CD1c-positive myeloid dendritic cell (primary cell): ENCODE data around the gene TMTC2.
"Not testable (repeated sequence)": the region's sequence is repeated elsewhere in the genome, so short reads cannot be mapped to it uniquely, and the experiment has no call there.

Experiments used
- DNase-seq: peaks from one replicate; pipeline ENCODE4 v3.0.0-alpha.2; 2016; ENCODE audit errors: extremely low spot score

Gene TMTC2

DNA sequence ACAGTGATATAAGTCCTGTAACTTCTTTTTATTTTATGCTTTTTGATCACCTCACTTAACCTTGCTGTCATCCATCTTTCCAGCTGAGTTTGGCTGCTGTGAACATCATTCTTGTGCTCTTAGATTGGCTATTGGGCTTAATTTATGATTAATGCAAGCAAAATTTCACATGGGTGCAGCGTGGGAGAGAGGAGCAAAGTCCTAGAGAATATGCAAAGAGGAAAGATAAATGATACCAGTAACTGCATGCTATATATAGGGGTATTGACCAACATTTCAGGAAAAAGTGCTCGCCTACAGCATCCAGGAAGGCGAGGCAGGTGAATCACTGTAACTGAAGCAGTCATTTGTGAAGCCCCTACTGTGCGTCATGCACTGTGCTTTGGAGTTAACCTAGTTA lies 153.1 kb downstream of the TMTC2 start:
- no peak for DNase-seq

DNA sequence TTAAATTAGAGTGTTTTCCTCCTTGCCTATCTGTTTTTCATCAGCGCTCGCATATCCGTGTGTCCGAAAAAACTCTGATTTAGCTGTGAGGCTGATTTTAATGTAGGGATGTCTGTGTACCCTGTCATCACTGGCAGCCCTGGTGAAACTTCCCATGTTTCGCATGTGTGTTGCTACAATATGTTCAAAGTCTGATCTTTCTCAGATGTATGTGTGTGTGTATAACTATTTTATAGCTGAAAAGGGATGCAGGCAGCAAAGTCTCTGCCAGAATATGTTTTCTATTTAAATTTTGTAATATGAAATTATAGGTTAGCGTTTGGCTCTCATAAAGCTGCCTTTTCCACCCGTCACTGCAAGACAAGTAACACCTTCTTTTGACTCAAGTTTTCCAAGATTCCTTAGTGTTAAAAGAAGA lies 154.8 kb downstream of the TMTC2 start:
- DNase-seq = no peak

DNA sequence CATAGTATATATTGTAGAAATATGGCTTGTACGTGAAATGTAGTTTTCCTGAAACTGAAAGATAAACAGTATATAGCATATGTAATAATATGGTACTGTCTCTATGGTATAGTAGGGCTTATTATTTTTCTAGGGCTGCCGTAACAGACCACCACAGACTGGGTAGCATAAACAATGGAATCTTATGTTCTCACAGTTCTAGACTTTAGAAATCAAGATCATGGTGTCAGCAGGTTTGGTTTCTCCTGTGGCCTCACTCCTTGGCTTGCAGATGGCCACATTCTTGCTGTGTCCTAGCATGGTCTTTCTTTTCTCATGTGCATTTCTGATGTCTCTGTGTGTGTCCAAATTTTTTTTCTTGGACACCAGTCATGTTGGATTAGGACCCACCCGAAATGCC lies 155.8 kb downstream of the TMTC2 start:
- DNase-seq = no peak

DNA sequence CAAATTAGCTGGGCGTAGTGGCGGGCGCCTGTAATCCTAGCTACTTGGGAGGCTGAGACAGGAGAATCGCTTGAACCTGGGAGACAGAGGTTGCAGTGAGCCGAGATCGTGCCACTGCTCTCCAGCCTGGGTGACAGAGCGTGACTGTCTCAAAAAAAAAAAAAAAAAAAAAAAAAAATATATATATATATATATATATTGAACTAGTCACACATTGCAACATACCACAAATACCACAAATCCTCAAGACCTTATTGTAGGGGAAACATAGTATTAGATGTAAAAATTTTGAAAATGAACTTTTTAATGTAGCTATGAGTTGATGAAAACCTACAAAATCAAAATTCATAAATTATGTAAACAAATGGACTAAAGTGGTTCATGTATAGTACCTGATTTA lies 158.4 kb downstream of the TMTC2 start:
- DNase-seq = not testable (repeated sequence)

DNA sequence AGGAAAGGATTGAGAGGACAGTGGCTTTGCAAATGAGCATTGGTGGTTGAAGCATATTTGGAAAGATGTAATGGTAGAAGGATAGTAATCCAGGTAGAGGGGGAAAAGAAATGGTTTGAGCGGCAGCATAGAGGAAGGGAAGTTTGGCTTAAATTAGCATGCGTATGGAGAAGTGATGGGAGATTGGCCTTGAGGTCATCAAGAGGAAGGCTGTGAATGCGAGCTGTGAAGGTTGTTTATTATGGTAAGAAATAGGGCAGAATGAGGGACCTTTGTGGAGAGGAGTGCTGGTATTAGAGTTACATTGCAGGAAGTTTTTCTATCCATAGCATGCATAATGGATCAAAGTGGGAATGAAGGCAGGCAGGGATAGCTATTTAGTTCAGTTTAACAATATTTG lies 162.1 kb downstream of the TMTC2 start:
- DNase-seq = no peak

DNA sequence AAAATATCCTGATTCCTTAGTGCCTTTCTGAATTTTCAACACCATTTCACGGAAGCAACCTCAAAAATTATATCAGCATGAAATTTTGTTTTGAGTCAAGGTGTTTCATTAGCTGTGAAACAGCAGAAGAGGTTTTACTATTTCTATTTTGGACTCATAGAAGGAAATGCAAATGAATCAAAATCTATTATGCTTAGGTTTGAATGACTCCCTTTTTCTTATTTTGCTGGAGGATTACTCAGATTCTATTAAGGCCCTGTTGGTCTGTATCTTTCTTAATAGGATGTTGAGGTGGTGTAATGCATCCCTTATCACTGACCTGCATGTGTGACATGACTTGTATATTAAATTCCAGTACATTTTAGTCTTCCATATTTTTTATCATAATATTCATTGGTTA lies 165.8 kb downstream of the TMTC2 start:
- DNase-seq = no peak

DNA sequence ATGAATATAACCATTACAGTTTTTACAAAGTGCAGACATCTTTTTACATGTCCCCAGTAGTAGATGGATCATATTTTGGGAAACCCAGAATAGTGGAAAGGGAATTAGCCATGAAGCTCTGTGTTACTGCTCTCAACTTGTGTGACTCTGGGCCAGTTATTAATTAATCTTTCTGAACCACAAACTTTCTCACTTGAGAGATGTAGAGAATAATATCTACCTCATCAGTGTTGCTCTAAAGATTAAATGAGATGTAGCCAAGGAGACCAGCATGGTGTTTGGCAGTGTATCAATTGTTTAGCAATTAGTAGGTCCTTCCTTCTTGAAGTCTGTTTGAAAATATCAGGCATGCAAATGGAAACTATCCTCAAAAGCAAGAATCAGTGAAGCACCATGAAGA lies 169.2 kb downstream of the TMTC2 start:
- no peak for DNase-seq

DNA sequence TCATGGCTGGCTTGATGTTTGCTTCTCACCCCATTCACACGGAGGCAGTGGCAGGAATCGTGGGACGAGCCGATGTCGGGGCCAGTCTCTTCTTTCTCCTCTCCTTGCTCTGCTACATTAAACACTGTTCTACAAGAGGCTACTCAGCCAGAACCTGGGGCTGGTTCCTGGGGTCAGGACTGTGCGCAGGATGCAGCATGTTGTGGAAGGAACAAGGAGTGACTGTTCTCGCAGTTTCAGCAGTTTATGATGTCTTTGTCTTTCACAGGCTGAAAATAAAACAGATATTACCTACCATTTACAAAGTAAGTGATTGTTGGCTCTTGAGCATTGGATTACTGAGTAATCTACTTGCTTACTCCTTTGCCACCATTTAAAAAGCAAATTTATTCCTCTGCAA lies 170.6 kb downstream of the TMTC2 start:
- DNase-seq = no peak

DNA sequence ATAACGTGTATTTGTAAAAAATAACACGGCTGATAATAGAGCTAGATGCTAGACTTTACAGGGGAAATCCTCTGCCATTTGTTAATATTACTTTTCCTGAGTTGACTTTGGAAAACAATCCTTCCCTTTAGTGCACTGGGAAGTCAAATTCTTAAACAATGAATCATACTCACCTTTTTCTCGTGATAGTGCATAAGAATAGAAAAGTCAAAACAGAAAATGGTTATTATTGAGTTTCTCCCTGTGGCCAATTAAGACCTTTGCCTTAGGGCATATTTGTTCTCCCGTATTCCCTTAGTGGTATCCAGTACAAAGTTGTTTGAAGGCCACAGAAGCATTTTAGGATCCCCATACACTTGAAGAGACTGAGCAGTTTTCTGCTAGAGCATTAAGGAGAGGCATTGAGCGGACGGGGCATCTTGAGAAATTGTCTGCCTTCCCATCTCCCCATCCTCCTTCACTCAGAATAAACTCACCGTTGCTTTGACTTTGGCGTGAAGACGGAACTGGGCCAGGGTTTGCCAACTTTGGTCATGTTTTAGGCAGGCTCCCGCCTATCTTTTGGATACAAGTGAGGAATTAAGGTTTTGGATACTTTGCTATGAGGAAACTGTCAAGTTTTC lies 171.3 kb downstream of the TMTC2 start:
- no peak for DNase-seq

DNA sequence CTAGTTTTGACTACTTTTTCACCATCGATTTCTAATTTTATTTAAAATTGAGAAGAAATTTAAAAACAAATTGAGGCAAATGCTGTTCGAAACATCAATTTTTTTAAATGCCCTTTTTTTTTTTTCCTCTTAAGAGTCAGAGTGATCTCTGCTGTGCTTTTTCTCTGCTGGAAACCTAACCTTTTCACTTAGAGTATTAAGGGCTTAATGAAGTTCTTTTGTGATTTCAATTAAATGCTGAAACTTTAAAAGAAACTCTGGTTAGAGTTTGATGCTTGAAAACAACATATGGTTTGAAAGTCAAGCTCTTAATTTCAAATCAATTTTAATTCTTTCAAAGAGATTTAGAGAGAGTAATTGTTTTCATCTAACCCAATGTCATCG lies 171.8 kb downstream of the TMTC2 start:
- no peak for DNase-seq

DNA sequence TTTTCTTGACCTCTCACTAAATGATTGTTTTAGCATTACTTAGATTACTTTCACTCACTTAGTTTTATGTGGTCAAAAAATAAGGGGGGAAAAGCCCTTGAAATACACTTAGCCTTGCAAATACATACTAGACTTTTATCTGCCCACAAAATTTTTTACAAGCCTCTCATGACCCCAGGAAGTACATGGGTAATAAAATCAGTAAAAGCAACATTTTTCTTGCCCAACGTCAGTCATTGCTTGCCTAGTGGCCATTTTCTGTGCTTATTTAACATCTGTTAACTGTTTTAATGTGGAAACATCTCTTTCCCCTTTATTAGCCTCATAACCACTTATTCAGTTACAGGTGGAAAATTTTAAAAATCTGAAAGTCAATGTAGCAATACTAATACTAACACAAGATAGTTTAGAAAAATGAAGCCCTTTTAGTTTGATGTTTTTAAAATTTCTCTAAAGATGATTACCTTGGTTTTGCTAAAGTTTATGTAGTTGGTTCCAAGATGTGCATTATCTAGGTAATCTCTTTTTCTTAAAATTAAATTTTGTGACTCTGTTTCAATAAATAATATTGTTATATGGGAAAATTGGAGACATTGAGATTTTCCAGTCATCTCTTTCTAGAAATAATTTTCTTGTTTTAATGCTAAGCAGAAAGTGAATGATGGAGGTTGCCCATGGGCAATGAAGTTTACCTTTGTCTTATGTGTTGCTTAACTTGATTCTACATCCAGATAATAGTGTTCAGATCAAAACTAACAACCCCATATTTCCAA lies 175.5 kb downstream of the TMTC2 start:
- no peak for DNase-seq

DNA sequence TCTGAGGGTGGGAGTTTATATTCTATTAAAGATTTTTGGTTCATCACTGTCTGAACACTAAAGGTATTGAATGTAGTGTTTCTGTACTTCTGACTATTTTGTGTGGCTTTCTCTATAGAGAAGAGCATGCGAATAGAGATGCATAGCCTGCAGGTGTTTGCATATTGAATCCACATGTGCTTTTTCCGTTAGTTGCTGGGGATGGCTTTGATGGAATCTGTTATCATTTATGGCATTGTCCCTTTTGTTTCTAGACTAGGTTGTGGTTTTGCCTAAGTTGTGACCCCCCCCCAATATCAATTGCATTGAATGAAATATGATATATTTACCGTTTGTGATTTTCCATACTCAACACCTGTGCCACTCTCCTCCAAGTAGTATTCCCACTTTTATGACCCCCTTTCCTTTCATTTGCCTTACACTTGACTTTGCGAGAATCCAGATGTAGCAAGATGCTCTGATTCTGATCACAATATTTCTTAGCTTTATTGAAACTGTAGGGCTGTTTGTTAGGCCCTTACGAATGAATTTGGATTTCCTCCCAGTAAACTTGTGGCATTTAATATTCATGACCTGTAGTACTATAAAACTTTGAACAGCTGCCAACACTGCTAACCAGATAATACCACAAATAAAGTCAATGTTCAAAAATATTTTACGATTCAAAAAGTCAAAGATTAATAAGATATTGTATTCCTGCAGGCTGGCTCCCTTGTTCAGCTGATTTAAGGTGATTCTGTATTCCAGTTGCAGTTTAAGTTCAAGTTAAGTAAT lies 176.4 kb downstream of the TMTC2 start:
- DNase-seq = no peak

DNA sequence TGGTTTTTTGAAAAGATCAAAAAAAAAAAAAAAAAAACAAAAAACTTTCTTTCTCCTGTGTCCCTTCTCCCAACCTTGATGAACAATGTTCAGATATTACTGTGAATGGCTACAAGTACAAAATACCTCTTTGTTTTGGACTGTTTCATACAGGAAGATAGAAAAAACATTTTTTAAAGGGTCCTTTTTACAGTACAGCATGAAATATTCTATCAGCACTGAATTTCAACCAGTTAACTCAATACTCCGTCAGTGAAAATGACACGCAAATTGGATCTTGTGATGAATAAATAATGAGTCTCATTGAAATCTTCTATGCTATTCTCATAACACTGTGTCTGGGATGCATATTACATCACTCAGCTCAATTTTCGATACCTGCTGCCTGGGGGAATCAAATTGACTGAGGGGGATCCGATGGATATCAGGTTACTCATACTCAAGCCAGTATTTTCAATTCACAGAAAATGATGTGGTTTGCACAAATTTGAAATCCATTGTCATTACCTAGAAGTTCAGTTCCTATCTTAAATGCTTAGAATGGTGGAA lies 179.6 kb downstream of the TMTC2 start:
- no peak for DNase-seq

DNA sequence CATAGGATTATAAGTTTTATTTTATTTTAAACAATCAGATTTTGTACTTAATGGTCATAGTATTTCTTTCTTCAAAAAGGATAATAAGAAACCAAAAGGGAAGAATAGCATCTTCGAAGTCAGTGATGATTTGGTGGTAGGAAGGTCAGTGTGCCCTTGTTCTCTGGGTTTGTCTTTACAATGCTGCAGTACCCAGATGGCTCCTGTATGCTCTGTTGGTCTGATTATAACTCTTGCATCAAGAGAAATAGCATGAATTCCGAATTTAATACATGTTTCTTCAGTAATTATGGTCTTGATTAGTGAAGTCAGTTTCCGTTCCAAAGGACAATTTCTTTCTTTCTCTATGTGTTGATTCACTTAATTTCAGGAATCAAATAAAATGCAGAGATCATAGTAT lies 180.2 kb downstream of the TMTC2 start:
- no peak for DNase-seq

DNA sequence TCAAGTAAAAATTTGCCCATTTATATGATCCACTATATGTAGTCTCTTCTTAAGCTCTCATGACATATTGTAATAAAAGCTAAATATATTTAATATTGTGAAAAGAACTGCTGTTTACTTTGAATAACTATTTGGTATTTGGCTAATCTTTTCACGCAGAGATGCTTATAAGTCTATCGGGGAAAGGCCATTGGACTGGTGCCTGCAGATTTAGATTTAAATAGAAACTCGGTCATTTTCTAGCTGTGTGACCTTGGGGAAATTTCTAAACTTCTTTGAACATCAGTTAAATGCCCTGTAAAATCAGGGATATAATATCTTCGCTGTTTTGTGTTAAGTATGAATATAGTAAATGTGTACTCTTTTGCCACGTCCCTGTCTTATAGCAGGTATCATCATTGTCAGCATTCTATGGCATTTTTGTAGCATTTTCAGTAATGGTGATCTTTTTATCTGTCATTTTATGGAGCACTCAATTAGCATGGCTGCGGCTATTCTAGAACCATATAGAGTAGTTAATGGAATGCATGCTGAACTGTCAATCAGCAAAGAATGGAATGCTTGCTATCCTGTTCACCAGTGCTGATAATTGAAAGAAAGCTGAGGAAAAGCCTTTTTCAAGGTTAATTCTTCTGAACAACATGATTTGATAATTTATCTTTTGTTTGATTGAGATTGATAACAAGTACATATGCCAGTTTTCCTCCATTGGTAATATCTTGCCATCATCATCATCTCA lies 181.2 kb downstream of the TMTC2 start:
- no peak for DNase-seq

DNA sequence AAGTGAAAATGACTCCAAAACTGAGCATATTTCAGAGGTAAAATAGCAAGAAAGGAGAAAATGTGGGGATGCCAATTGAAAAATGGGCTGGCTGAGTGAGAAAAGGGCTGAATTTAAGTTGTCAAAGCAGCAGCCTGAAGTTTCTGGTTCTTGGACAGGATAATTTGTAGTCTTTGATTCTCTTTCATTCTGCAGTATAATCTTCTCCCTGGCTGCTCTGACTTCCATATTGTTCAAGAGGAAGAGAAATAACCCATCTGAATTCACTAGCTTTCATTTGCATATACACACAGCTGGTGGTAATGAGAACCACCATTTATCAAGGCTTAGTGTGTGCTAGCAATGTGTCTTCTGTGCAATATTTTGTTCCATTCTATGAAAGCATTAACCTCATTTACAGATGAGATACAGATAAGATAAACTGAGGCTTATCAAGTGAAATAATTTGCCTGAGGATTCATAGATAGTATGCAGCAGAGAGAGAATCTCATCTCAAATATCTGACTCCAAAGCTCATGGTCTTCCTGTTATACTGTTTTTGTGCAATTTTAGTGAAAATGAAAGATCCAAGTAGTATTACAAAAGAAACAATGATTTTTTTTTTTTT lies 184.2 kb downstream of the TMTC2 start:
- DNase-seq = no peak

DNA sequence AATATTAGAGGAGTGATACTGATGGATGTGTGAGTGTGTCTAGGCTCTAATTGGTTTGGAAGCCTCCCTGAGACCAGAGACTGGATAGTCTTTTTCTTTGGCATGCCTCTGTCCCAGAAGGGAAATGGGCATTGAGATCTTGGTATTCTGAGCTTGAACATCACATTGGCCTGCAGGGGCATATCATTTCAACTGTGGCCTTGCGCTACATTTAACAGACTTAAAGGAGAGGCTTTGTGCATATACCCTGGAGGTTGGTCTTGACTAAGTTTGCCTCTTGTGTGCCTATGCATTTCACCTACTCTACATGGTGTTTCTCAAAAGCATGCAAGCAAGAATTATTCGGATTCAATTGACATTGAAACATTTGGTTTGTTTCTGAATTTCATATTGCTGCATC lies 185.4 kb downstream of the TMTC2 start:
- no peak for DNase-seq

DNA sequence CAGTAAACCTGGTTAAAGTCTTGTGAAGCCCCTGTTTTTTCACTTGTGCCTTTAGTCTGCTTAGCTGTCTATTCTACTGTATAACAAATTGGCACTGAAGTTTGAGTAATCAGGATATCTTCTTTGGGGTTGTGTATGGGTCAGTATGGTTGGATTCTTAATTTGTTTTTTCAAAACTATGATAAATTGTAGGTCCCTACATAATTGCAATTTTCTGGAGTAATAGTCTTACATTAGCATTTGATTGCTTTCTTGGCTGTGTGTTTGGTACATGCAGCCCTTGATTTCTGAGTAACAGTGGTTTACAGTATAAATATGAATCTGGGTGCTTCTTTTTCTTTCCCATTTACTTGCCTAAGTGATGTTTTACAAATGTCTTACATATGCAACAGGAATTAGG lies 186.6 kb downstream of the TMTC2 start:
- no peak for DNase-seq

DNA sequence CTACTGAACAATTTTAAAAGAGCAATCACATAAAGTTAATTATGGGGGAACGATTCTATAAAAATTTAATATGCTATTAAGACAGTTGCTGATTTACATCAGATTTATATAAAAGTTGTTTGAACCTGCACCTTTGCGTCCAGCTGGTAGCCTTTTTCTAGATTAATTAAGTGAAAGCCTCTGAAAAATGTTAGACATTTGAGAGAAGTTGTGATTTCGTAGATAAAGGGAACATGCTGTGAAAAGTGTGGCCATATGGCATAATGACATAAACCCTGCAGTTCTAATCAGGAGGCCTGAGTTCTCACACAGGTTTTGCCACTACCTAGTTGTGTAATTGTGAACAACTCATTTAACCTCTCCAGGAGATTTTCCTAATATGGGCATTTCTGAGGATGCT lies 187.2 kb downstream of the TMTC2 start:
- no peak for DNase-seq

DNA sequence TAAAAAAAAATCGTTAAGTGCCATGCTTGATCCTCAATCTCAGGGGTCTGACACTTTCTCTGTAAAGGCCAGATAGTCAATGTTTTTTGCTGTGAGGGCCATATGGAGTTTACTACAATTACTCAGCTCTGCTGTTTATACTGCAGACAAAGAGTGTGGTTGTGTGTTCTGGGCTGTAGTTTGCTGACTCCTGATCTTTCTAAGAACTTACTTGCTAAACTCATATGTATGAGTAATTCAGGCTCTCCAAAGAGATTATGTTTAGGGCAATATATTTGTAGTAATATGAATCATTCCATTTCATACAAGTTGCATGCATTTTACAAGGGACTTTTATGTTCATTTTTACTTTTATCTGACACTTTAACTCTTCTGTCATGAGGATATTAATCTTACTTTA lies 188.2 kb downstream of the TMTC2 start:
- DNase-seq = no peak

DNA sequence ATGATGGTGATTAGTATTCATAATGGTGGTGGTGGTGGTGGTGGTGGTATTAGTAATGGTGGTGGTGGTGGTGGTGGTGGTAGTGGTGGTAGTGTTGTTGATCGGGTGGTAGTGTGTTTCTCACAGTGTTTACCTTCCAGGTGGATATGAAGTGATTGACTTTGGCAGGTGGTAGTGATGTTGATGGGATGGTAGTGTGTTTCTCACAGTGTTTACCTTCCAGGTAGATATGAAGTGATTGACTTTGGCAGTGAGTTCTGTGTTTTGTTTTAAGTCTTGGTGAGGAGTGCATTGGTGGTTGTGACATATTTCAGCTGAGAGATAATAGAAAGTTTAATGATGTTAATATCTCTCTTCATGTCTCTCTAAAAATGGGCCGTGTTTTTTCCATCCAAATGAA lies 189.4 kb downstream of the TMTC2 start:
- no peak for DNase-seq

DNA sequence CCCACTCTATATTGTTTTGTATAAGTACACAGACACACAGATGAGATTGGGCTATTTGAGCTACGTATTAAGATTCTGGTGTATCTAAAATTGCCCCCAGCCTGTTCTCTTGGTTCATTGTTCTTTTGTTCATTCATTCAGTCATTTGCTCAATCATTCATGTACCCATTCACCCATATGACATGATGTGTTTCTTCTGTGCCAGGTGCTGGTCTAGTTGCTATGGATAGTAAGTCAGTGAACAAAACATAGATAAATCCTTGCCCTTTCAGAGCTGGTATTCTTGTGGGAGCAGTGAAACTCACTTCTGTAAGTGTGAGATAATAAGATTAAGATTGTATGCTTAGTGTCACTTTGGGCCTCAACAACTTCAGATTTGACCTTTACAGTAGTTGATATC lies 191.3 kb downstream of the TMTC2 start:
- DNase-seq = no peak
